Peyer's patch (tissue), 4 donors: Measurements from ENCODE around the gene GTF3C1.

Experiments
- POLR2A ChIP-seq, 2 donors: fragments of 450-650 bp; IDR thresholded peaks; one replicate each; pipeline ENCODE4 v1.5.1; 2017; ENCODE audit warnings: antibody characterized with exemption in 2 of 2, mild to moderate bottlenecking in 2 of 2, moderate library complexity in 2 of 2
- TF ChIP-seq, protein P1 (sequence below), 6 experiments: fragments of 450-650 bp in 4 of 6; fragments of 200-600 bp in 2 of 6; sonication (generic) in 1 of 6; IDR thresholded peaks; one replicate each; pipeline ENCODE4 v1.5.1; 2017 to 2019; ENCODE audit warnings: antibody characterized with exemption in 6 of 6, mild to moderate bottlenecking in 3 of 6, moderate library complexity in 1 of 6

DNA sequence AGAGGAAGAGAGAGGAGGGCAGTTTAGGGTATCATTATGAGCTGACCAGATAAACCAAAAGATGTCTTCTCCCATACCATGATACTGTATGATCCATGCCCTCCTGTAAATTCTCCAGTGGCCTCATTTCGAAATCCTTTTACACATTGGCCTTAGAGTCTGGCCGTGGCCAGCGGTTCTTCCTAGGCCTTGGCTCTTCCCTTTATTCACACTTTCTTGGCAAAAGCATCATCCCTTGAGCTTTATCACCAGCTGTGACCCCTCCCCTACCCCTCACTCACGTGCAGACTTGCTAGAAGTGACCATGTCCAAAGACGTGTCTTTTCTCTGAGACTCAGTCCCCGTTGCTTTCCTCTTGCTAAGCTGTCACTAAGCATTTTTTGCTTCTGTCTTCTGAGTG lies 23.0 kb upstream of the GTF3C1 start:
- TF ChIP-seq, protein P1, sequence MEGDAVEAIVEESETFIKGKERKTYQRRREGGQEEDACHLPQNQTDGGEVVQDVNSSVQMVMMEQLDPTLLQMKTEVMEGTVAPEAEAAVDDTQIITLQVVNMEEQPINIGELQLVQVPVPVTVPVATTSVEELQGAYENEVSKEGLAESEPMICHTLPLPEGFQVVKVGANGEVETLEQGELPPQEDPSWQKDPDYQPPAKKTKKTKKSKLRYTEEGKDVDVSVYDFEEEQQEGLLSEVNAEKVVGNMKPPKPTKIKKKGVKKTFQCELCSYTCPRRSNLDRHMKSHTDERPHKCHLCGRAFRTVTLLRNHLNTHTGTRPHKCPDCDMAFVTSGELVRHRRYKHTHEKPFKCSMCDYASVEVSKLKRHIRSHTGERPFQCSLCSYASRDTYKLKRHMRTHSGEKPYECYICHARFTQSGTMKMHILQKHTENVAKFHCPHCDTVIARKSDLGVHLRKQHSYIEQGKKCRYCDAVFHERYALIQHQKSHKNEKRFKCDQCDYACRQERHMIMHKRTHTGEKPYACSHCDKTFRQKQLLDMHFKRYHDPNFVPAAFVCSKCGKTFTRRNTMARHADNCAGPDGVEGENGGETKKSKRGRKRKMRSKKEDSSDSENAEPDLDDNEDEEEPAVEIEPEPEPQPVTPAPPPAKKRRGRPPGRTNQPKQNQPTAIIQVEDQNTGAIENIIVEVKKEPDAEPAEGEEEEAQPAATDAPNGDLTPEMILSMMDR (IDR thresholded peaks at IDR 0.05) = no peak
- no peak for TF ChIP-seq POLR2A (IDR thresholded peaks at IDR 0.05)
